SU-DHL-6 (cell line): ENCODE results near the gene CCNB1IP1.

Source experiments
- CTCF ChIP-seq: fragments of 200-600 bp; sonication (generic); IDR thresholded peaks from one replicate; pipeline ENCODE4 v1.5.1; 2017; ENCODE audit warnings: antibody characterized with exemption, mild to moderate bottlenecking, low read length, moderate library complexity; ENCODE audit not compliant: insufficient read depth, poor library complexity, severe bottlenecking
- EZH2phosphoT487 ChIP-seq: fragments of 200-600 bp; sonication (generic), shearing (Covaris generic); conservative IDR thresholded peaks from 2 replicates; pipeline ENCODE4 v1.6.1; 2018; ENCODE audit warnings: mild to moderate bottlenecking, antibody characterized with exemption, low read length, moderate library complexity, mixed read lengths

- TF ChIP-seq CTCF (no peak), EZH2phosphoT487 (no peak)
These were observed 46.7 kb upstream of the CCNB1IP1 start for GRCh38 chr14:20379743-20380142.
